GM12878 (cell line): Measurements from ENCODE around the gene CTH.

Experiments
- EP300 ChIP-seq, 2 experiments: fragments of 150-350 bp in 1 of 2; IDR thresholded peaks; 2 replicates each; pipeline ENCODE4 v1.6.1; 2011 to 2012; ENCODE audit warnings: low read depth in 2 of 2, low read length in 2 of 2, borderline replicate concordance in 1 of 2, improper control_type of control experiment in 1 of 2, inconsistent platforms in 1 of 2; ENCODE audit not compliant: control insufficient read depth in 1 of 2
- ETV6 ChIP-seq, 2 experiments: fragments of 450-650 bp in 1 of 2; IDR thresholded peaks in 1 of 2; conservative IDR thresholded peaks in 1 of 2; 2 replicates each; pipeline ENCODE4 v1.6.1; 2014; ENCODE audit warnings: antibody characterized with exemption in 1 of 2, borderline replicate concordance in 1 of 2, low read depth in 1 of 2, mild to moderate bottlenecking in 1 of 2, moderate library complexity in 1 of 2
- FOXK2 ChIP-seq: fragments of 450-650 bp; IDR thresholded peaks from 2 replicates; pipeline ENCODE4 v1.6.1; 2017; ENCODE audit warnings: mild to moderate bottlenecking, moderate library complexity
- FOXM1 ChIP-seq: IDR thresholded peaks from 2 replicates; pipeline ENCODE4 v1.6.1; 2012; ENCODE audit warnings: low read depth, mild to moderate bottlenecking, inconsistent platforms, low read length, moderate library complexity
- GABPA ChIP-seq: IDR thresholded peaks from 2 replicates; pipeline ENCODE4 v1.6.1; 2014; ENCODE audit warnings: antibody characterized with exemption, low read depth, mild to moderate bottlenecking, inconsistent platforms
- NR2C2 ChIP-seq: IDR thresholded peaks from 2 replicates; pipeline ENCODE4 v1.6.1; 2011; ENCODE audit warnings: borderline replicate concordance, low read depth; ENCODE audit not compliant: control insufficient read depth, insufficient read length
- POLR2A ChIP-seq: IDR thresholded peaks from 2 replicates; pipeline ENCODE4 v1.6.1; 2011; ENCODE audit warnings: low read depth, mild to moderate bottlenecking, low read length
- SRF ChIP-seq, 2 experiments: IDR thresholded peaks; 2 replicates each; pipeline ENCODE4 v1.6.1; 2011; ENCODE audit warnings: low read depth in 2 of 2, low read length in 2 of 2, mild to moderate bottlenecking in 1 of 2, moderate library complexity in 1 of 2
- TCF12 ChIP-seq: IDR thresholded peaks from 2 replicates; pipeline ENCODE4 v1.6.1; 2011; ENCODE audit warnings: low read depth, mild to moderate bottlenecking, low read length
- ZNF622 ChIP-seq: fragments of 450-650 bp; IDR thresholded peaks from 2 replicates; pipeline ENCODE4 v1.6.1; 2017; ENCODE audit warnings: mild to moderate bottlenecking, inconsistent platforms
- TF ChIP-seq, protein P1 (sequence below), 3 experiments: IDR thresholded peaks in 2 of 3; conservative IDR thresholded peaks in 1 of 3; 2 replicates each; pipeline ENCODE4 v1.5.1; 2011; ENCODE audit warnings: low read depth in 3 of 3, low read length in 3 of 3, mild to moderate bottlenecking in 3 of 3, control low read depth in 2 of 3, moderate library complexity in 2 of 3, inconsistent platforms in 1 of 3, mixed read lengths in 1 of 3; ENCODE audit not compliant: control insufficient read depth in 2 of 3, insufficient read depth in 1 of 3; ENCODE audit errors: extremely low read depth in 1 of 3
- TF ChIP-seq, protein P2 (sequence below): fragments of 450-650 bp; IDR thresholded peaks from 2 replicates; pipeline ENCODE4 v1.6.1; 2017; ENCODE audit warnings: antibody characterized with exemption, mild to moderate bottlenecking, moderate library complexity
- TF ChIP-seq, protein P3 (sequence below): fragments of 450-650 bp; formaldehyde crosslinking; IDR thresholded peaks from 2 replicates; pipeline ENCODE4 v1.5.0; 2022; ENCODE audit warnings: mild to moderate bottlenecking, missing genetic modification characterization
- TF ChIP-seq, protein P4 (sequence below): IDR thresholded peaks from 2 replicates; pipeline ENCODE4 v1.6.1; 2012; ENCODE audit warnings: low read length, inconsistent platforms

DNA sequence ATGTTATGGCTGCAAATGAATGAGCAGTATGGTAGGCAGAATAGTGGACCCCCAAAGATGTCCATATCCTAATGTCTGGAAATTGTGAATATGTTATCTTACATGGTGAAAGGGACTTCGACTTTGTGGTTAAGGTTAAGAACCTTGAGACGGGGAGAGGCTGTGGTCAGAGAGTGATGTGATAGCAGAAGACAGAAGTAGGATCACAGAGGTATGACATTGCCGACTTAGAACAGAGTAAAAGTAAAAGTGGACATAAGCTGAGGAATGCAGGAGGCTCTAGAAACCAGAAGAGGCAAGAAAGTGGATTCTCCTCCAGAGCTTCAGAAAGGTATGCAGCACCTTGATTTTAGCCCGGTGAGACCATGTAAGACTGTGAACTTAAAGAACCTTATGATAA, 74.6 kb downstream of the CTH start:
- TF ChIP-seq ETV6 (conservative IDR thresholded peaks at IDR 0.05 in 1 of 2, IDR thresholded peaks at IDR 0.05 in 1 of 2; ENCODE audit: borderline replicate concordance in 1 of 2, low read depth in 1 of 2) (no peak), POLR2A (no peak), ZNF622 (no peak), TCF12 (no peak), EP300 (IDR thresholded peaks at IDR 0.05; ENCODE audit: borderline replicate concordance in 1 of 2, control insufficient read depth in 1 of 2, low read depth in 2 of 2, low read length in 2 of 2) (no peak), SRF (IDR thresholded peaks at IDR 0.05; ENCODE audit: low read depth in 2 of 2, low read length in 2 of 2) (no peak), FOXK2 (no peak), FOXM1 (no peak), GABPA (no peak), NR2C2 (no peak)
- TF ChIP-seq, protein P1, sequence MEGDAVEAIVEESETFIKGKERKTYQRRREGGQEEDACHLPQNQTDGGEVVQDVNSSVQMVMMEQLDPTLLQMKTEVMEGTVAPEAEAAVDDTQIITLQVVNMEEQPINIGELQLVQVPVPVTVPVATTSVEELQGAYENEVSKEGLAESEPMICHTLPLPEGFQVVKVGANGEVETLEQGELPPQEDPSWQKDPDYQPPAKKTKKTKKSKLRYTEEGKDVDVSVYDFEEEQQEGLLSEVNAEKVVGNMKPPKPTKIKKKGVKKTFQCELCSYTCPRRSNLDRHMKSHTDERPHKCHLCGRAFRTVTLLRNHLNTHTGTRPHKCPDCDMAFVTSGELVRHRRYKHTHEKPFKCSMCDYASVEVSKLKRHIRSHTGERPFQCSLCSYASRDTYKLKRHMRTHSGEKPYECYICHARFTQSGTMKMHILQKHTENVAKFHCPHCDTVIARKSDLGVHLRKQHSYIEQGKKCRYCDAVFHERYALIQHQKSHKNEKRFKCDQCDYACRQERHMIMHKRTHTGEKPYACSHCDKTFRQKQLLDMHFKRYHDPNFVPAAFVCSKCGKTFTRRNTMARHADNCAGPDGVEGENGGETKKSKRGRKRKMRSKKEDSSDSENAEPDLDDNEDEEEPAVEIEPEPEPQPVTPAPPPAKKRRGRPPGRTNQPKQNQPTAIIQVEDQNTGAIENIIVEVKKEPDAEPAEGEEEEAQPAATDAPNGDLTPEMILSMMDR (IDR thresholded peaks at IDR 0.05 in 2 of 3, conservative IDR thresholded peaks at IDR 0.05 in 1 of 3; ENCODE audit: control insufficient read depth in 2 of 3, extremely low read depth in 1 of 3, insufficient read depth in 1 of 3, low read depth in 3 of 3, low read length in 3 of 3) = no peak
- TF ChIP-seq, protein P2, sequence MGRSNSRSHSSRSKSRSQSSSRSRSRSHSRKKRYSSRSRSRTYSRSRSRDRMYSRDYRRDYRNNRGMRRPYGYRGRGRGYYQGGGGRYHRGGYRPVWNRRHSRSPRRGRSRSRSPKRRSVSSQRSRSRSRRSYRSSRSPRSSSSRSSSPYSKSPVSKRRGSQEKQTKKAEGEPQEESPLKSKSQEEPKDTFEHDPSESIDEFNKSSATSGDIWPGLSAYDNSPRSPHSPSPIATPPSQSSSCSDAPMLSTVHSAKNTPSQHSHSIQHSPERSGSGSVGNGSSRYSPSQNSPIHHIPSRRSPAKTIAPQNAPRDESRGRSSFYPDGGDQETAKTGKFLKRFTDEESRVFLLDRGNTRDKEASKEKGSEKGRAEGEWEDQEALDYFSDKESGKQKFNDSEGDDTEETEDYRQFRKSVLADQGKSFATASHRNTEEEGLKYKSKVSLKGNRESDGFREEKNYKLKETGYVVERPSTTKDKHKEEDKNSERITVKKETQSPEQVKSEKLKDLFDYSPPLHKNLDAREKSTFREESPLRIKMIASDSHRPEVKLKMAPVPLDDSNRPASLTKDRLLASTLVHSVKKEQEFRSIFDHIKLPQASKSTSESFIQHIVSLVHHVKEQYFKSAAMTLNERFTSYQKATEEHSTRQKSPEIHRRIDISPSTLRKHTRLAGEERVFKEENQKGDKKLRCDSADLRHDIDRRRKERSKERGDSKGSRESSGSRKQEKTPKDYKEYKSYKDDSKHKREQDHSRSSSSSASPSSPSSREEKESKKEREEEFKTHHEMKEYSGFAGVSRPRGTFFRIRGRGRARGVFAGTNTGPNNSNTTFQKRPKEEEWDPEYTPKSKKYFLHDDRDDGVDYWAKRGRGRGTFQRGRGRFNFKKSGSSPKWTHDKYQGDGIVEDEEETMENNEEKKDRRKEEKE = no peak
- TF ChIP-seq, protein P3, sequence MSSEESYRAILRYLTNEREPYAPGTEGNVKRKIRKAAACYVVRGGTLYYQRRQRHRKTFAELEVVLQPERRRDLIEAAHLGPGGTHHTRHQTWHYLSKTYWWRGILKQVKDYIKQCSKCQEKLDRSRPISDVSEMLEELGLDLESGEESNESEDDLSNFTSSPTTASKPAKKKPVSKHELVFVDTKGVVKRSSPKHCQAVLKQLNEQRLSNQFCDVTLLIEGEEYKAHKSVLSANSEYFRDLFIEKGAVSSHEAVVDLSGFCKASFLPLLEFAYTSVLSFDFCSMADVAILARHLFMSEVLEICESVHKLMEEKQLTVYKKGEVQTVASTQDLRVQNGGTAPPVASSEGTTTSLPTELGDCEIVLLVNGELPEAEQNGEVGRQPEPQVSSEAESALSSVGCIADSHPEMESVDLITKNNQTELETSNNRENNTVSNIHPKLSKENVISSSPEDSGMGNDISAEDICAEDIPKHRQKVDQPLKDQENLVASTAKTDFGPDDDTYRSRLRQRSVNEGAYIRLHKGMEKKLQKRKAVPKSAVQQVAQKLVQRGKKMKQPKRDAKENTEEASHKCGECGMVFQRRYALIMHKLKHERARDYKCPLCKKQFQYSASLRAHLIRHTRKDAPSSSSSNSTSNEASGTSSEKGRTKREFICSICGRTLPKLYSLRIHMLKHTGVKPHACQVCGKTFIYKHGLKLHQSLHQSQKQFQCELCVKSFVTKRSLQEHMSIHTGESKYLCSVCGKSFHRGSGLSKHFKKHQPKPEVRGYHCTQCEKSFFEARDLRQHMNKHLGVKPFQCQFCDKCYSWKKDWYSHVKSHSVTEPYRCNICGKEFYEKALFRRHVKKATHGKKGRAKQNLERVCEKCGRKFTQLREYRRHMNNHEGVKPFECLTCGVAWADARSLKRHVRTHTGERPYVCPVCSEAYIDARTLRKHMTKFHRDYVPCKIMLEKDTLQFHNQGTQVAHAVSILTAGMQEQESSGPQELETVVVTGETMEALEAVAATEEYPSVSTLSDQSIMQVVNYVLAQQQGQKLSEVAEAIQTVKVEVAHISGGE (CRISPR knock-in tag) = no peak
- TF ChIP-seq, protein P4, sequence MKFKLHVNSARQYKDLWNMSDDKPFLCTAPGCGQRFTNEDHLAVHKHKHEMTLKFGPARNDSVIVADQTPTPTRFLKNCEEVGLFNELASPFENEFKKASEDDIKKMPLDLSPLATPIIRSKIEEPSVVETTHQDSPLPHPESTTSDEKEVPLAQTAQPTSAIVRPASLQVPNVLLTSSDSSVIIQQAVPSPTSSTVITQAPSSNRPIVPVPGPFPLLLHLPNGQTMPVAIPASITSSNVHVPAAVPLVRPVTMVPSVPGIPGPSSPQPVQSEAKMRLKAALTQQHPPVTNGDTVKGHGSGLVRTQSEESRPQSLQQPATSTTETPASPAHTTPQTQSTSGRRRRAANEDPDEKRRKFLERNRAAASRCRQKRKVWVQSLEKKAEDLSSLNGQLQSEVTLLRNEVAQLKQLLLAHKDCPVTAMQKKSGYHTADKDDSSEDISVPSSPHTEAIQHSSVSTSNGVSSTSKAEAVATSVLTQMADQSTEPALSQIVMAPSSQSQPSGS = no peak
